ENCODE measurements around the gene DNAJB6. TPM values are rescaled to one million over a fixed set of nuclear protein-coding genes. Genes with fewer than 3 reads are reported as not detected.

Gene DNAJB6
- total RNA-seq, 1 donor from 2014 or later, result 155 TPM

- Mint-ChIP-seq H3K36me3 (ENCODE audit: low read depth, unreplicated experiment) (peaks cover 6% of the 10 kb centered on the region), H3K4me1 (ENCODE audit: unreplicated experiment) (peaks cover 28% of the 10 kb centered on the region), H3K4me3 (ENCODE audit: unreplicated experiment) (no peak overlapping the region), H3K9me3 (ENCODE audit: unreplicated experiment) (no peaks in the 10 kb centered on the region), H3K27me3 (ENCODE audit: unreplicated experiment) (peaks cover 9% of the 10 kb centered on the region), H3K27ac (ENCODE audit: unreplicated experiment) (no peak overlapping the region)
- no peak for DNase-seq (ENCODE audit: low spot score)
- no peak for TF ChIP-seq CTCF (IDR thresholded peaks at IDR 0.05; ENCODE audit: unreplicated experiment)
These were observed 10.6 kb downstream of the DNAJB6 start for GRCh38 chr7:157347217-157347904.

- peaks cover 33% of the 10 kb centered on the region for H3K4me1 Mint-ChIP-seq (ENCODE audit: unreplicated experiment)
These were observed 11.7 kb downstream of the DNAJB6 start for GRCh38 chr7:157348548-157348947.

GRCh38 chr7:157352516-157352915 lies 15.7 kb downstream of the DNAJB6 start:
- peaks cover 50% of the 10 kb centered on the region for H3K4me1 Mint-ChIP-seq (ENCODE audit: unreplicated experiment)
- H3K27me3 Mint-ChIP-seq (ENCODE audit: unreplicated experiment), result peaks cover 14% of the 10 kb centered on the region
- H3K9me3 Mint-ChIP-seq (ENCODE audit: unreplicated experiment), result no peaks in the 10 kb centered on the region
- H3K27ac Mint-ChIP-seq (ENCODE audit: unreplicated experiment), result peak overlapping the region; percentile 53
- DNase-seq (ENCODE audit: low spot score), result no peak
- peaks cover 20% of the 10 kb centered on the region for H3K36me3 Mint-ChIP-seq (ENCODE audit: low read depth, unreplicated experiment)
- no peak overlapping the region for H3K4me3 Mint-ChIP-seq (ENCODE audit: unreplicated experiment)
- no peak for TF ChIP-seq CTCF (IDR thresholded peaks at IDR 0.05; ENCODE audit: unreplicated experiment)

More at GRCh38 chr7:157348548-157348947, 11.7 kb downstream of the DNAJB6 start:
- H3K9me3 Mint-ChIP-seq (ENCODE audit: unreplicated experiment), result no peaks in the 10 kb centered on the region
- peaks cover 6% of the 10 kb centered on the region for H3K36me3 Mint-ChIP-seq (ENCODE audit: low read depth, unreplicated experiment)
- no peak overlapping the region for H3K4me3 Mint-ChIP-seq (ENCODE audit: unreplicated experiment)
- TF ChIP-seq CTCF (IDR thresholded peaks at IDR 0.05; ENCODE audit: unreplicated experiment), result no peak
- peaks cover 9% of the 10 kb centered on the region for H3K27me3 Mint-ChIP-seq (ENCODE audit: unreplicated experiment)
- peak overlapping the region; percentile 65 for H3K27ac Mint-ChIP-seq (ENCODE audit: unreplicated experiment)
- no peak for DNase-seq (ENCODE audit: low spot score)

- peaks cover 40% of the 10 kb centered on the region for H3K4me1 Mint-ChIP-seq (ENCODE audit: unreplicated experiment)
- peak overlapping the region; percentile 25 for H3K4me3 Mint-ChIP-seq (ENCODE audit: unreplicated experiment)
- TF ChIP-seq CTCF (IDR thresholded peaks at IDR 0.05; ENCODE audit: unreplicated experiment), result no peak
- H3K9me3 Mint-ChIP-seq (ENCODE audit: unreplicated experiment), result no peaks in the 10 kb centered on the region
- peaks cover 39% of the 10 kb centered on the region for H3K36me3 Mint-ChIP-seq (ENCODE audit: low read depth, unreplicated experiment)
- DNase-seq (ENCODE audit: low spot score), result no peak
- peak overlapping the region; percentile 30 for H3K27ac Mint-ChIP-seq (ENCODE audit: unreplicated experiment)
- H3K27me3 Mint-ChIP-seq (ENCODE audit: unreplicated experiment), result peaks cover 5% of the 10 kb centered on the region
These were observed 19.1 kb downstream of the DNAJB6 start for GRCh38 chr7:157355784-157356511.

Measured in endothelial cell (in vitro differentiated cells).